NCI-H82 treated with DMSO at 0.1 percent for 48 hours (cell line): ENCODE data around the gene RUNX2.
"Not testable (repeated sequence)": the region's sequence is repeated elsewhere in the genome, so short reads cannot be mapped to it uniquely, and the experiment has no call there.

ENCODE experiments used
- DNase-seq: peaks from one replicate; lab custom pipeline; 2025; ENCODE audit not compliant: unreplicated experiment; lab: John Stamatoyannopoulos, UW

RUNX2 gene

DNA sequence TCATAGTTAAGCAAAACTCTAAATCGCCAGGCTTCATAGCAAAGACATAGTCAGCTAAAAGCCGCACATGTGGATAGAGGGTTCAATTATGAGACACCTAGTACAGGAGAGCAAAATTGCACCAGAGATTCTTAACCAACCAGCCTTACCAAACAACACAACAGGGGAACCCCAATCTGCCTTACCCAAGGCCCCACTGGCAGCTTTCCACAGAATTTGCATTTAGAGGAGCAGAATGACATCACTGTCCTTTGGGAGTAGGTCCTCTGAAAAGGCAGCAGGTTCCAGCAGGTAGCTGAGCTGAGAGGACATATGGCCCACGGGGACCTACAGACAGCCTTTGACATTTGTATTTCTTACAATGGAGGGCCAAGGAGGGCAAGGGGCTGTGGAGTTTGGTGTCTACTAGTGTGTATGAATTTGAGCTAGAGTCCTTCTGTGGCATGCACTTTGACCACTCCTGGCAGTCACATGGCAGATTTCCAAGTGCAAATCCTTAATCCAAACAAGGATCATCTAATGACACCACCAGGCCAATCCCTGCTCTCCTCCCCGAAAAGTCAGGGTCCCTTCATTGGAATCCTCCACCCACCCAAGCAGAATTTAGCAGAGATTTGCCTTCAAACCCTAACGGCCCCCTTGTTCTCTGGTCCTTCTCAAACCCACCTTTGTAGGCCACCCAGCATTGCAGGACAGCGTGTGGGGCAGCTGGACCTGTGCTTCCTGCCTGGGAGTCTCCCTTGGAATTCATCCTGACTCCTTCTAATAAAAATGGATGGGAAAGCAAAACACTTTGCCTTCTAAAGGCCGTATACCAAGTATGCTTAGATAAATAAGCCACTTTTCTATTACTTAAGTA, 220.8 kb downstream of the RUNX2 start:
- DNase-seq, result peak; percentile 35

DNA sequence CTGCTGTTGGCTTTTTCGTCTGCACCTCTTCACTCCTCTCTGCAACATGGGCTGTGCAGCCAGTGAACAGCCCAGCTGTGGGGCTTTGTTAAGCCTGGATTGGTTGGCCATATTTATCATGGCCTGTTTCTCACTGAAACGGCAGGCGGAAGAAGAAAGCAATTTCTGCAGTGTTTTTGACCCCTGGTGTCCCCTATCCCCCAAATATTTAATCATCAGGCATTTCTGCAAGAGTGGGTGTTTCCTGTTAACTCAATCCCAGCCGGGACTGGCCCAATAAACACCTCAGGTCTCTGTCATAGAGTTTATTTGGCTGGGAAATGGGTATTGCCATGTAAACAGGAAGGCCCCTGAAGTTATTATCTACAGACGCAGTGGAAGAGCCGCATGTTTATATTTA, 224.4 kb downstream of the RUNX2 start:
- no peak for DNase-seq

GRCh38 chr6:45553730-45554344, 225.7 kb downstream of the RUNX2 start:
- DNase-seq, result no peak

GRCh38 chr6:45554591-45554990, 226.5 kb downstream of the RUNX2 start:
- no peak for DNase-seq

DNA sequence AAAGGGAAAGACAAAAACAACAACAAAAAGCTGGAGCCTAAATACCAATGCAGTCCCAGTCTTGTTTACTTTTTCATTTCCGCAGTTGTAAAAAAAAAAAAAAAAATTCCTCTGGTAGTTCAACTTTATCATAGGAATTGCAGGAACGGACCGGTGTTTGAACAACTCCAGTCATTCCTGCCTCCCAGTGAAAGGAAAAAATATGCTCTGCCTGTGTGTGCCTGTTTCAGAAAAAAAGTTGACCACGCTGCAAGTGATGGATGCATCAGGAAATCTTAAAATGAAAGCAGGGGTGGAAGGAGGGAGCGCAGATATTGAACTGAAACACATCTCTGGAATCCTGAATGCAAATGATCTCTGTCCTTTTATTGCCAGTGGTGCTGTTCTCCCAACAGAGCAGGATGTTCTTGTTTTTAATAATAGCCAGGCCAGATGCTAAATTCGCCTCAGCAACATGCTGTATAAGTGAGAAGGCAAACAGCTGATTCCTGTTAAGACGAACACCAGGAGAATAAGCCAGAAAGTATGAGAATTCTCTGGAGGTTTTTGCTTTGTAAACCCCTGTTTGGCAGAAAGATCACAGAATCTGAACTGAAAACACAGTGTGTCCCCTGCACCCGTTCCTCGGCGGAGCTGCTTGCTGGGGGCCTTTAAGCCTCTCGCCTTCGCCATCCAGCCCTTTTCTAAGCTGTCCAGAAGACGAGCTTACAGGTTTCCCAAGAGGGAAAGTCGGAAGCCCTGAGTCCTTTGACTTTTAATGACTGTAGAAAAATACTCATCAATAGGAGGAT, 228.0 kb downstream of the RUNX2 start:
- DNase-seq, result no peak

GRCh38 chr6:45556828-45557227, 228.7 kb downstream of the RUNX2 start:
- no peak for DNase-seq

- no peak for DNase-seq
These were observed 229.3 kb downstream of the RUNX2 start for GRCh38 chr6:45557454-45557853.

- no peak for DNase-seq
These were observed 230.7 kb downstream of the RUNX2 start for GRCh38 chr6:45558858-45559257.

- not testable (repeated sequence) for DNase-seq
These were observed 232.2 kb downstream of the RUNX2 start for GRCh38 chr6:45560321-45560820.

- DNase-seq, result no peak
These were observed 234.0 kb downstream of the RUNX2 start for GRCh38 chr6:45562171-45562570.

- no peak for DNase-seq
These were observed 234.9 kb downstream of the RUNX2 start for GRCh38 chr6:45563041-45563440.

- no peak for DNase-seq
These were observed 235.7 kb downstream of the RUNX2 start for GRCh38 chr6:45563844-45564243.

- DNase-seq, result no peak
These were observed 238.8 kb downstream of the RUNX2 start for GRCh38 chr6:45566882-45567281.

GRCh38 chr6:45567879-45568278, 239.7 kb downstream of the RUNX2 start:
- DNase-seq, result no peak

DNA sequence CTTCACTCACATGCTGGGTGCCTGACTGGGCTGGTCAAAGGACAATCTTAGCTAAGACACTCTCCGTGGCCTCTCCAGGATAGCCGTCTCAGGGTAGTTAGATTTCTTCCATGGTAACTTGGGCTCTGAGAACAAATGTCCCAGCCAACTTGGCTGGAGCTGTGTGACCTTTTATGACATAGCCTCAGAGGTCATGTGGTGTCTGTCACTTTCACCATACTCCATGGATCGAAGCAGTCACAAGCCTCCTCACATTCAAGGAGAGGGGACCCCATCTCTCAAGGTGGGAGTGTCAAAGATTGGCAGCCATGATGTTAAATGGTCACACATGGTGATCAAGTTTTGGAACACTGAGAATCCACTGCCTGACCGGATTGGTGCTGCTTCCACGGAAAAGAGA, 240.5 kb downstream of the RUNX2 start:
- DNase-seq, result no peak

GRCh38 chr6:45569210-45569945, 241.2 kb downstream of the RUNX2 start:
- peak; percentile 72 for DNase-seq

DNA sequence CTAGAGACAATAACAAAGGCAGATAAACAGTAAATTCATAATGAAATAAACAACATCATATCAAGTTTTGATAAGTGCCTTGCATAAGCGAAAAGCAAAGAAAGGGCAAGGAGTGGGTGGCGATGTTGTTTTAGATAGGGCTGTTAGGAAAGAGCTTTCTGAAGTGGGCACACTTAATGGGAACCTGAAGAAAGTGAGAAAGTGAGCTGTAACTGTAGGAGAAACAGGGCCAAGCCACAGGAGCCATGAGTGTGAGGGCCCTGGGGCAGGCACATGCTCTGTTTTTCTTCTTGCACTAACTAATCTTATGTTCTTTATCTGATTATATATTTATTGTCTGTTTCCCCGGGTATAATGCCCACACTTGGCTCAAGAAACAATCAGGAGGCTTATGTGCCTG, 243.0 kb downstream of the RUNX2 start:
- DNase-seq, result peak; percentile 50

DNA sequence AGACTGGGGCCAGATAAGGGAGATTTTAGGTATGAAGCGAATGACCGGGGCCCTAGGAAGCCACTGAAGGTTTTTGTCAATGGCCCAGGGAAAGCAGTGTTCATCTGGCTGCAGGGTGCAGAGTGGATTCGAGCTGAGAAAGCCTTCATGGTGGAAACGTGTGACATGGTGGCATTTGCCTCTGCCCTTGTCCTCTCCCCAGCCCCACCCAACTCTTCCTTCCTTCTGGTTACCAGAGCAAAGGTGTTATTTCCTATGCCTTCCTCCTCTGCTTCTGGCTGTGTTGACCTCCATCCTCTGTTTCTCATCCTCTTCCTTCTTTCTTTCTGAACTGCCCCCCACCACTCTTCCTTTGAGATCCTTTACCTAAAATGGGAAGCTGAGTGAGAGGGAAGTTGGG, 244.7 kb downstream of the RUNX2 start:
- DNase-seq, result no peak

GRCh38 chr6:45574014-45574461, 245.9 kb downstream of the RUNX2 start:
- DNase-seq, result no peak

DNA sequence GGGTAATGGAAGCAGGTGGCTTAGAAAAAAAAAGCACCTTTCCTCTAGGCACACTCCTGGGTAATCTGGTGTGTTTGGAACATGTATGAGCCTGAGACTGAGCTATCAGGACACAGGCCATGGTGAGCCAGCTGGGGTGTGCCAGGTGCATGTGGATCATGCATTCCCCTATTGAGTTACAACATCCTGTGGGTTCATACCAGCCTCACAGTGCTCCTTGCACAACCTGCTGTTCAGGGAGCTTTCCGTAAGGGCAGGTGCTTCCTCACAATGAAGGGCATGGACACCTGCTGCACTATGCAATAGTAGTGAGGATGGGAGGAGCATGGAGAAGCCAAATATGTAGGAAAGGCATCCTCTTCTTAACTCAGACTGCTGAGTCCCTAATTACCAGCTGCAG, 246.8 kb downstream of the RUNX2 start:
- DNase-seq, result no peak
